ENCODE data around the gene RAET1L.

DNA sequence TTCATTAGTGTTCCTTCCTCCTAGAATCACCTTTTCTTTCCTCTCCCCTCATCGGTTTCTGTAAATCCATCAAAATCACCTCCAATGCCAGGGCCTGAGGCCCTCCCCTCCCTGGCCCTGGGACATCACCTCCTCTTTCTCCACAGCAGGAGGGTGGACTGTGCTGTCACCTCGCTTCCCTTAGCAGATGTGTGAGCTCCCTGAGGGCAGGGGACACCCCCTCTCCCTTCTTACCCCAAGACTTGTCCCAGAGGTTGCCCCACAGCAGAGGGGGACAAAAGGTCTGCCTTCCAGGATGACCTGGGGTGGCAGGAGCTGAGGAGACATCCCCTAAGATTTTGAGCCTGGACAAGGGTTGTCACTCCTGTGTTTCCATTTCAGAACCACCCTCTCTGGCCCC, 55.7 kb downstream of the RAET1L start:
- TF ChIP-seq, protein P1, sequence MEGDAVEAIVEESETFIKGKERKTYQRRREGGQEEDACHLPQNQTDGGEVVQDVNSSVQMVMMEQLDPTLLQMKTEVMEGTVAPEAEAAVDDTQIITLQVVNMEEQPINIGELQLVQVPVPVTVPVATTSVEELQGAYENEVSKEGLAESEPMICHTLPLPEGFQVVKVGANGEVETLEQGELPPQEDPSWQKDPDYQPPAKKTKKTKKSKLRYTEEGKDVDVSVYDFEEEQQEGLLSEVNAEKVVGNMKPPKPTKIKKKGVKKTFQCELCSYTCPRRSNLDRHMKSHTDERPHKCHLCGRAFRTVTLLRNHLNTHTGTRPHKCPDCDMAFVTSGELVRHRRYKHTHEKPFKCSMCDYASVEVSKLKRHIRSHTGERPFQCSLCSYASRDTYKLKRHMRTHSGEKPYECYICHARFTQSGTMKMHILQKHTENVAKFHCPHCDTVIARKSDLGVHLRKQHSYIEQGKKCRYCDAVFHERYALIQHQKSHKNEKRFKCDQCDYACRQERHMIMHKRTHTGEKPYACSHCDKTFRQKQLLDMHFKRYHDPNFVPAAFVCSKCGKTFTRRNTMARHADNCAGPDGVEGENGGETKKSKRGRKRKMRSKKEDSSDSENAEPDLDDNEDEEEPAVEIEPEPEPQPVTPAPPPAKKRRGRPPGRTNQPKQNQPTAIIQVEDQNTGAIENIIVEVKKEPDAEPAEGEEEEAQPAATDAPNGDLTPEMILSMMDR (IDR thresholded peaks at IDR 0.05): no peak
- no peak for TF ChIP-seq EZH2 (IDR thresholded peaks at IDR 0.05; ENCODE audit: borderline replicate concordance, insufficient read depth, low read depth, low read length, poor library complexity, severe bottlenecking)

Measured in B cell (primary cell).